K562 (cell line): ENCODE data around the gene NKAPL. TPM values are rescaled to one million over a fixed set of nuclear protein-coding genes. Genes with fewer than 3 reads are reported as not detected.

ENCODE experiments used
- CBFA2T3 ChIP-seq: fragments of 450-650 bp; IDR thresholded peaks from 2 replicates; pipeline ENCODE4 v1.6.1; 2017
- HDAC2 ChIP-seq: fragments of 450-650 bp; IDR thresholded peaks from 2 replicates; pipeline ENCODE4 v1.6.1; 2016; ENCODE audit warnings: mild to moderate bottlenecking
- HINFP ChIP-seq: fragments of 450-650 bp; conservative IDR thresholded peaks from 2 replicates; pipeline ENCODE4 v1.6.1; 2016; ENCODE audit warnings: missing genetic modification characterization, low read depth, mild to moderate bottlenecking, control low read depth, missing compliant biosample characterization
- HNRNPLL ChIP-seq: fragments of 200-400 bp; formaldehyde crosslinking; IDR thresholded peaks from 2 replicates; pipeline ENCODE4 v1.6.1; 2017; ENCODE audit warnings: low read length, low read depth, mild to moderate bottlenecking; ENCODE audit not compliant: poor library complexity, severe bottlenecking
- KDM2B ChIP-seq: fragments of 250-450 bp; sonication (Bioruptor Pico); IDR thresholded peaks from 2 replicates; pipeline ENCODE4 v1.8.0; 2021; ENCODE audit warnings: mild to moderate bottlenecking, moderate library complexity
- KLF16 ChIP-seq: IDR thresholded peaks from 2 replicates; pipeline ENCODE4 v1.6.1; 2016; ENCODE audit warnings: antibody characterized with exemption
- POLR2B ChIP-seq: fragments of 450-650 bp; IDR thresholded peaks from 2 replicates; pipeline ENCODE4 v1.6.1; 2018; ENCODE audit warnings: low read depth; ENCODE audit not compliant: partially characterized antibody
- PPARD ChIP-seq: fragments of 250-450 bp; sonication (Bioruptor Pico); IDR thresholded peaks from 2 replicates; pipeline ENCODE4 v1.8.0; 2022; ENCODE audit warnings: inconsistent platforms, mild to moderate bottlenecking, moderate library complexity
- PRDM10 ChIP-seq: fragments of 450-650 bp; IDR thresholded peaks from 2 replicates; pipeline ENCODE4 v1.6.1; 2018; ENCODE audit not compliant: partially characterized antibody
- TRIM28 ChIP-seq: fragments of 450-650 bp; IDR thresholded peaks from 2 replicates; pipeline ENCODE4 v1.6.1; 2017
- ZNF23 ChIP-seq: fragments of 250-450 bp; sonication (Bioruptor Pico); IDR thresholded peaks from 2 replicates; pipeline ENCODE4 v1.4.0; 2020; ENCODE audit warnings: mild to moderate bottlenecking
- ZNF384 ChIP-seq: IDR thresholded peaks from 2 replicates; pipeline ENCODE4 v1.6.1; 2012; ENCODE audit warnings: low read depth, low read length, improper control_type of control experiment
- ZNF830 ChIP-seq: fragments of 250-450 bp; sonication (Bioruptor Pico); IDR thresholded peaks from 2 replicates; pipeline ENCODE4 v1.5.0; 2021; ENCODE audit warnings: mild to moderate bottlenecking
- polyA plus RNA-seq, 8 experiments: library from polyadenylated mRNA; depleted of rRNA in 4 of 8; stranded (reverse) in 5 of 8; unstranded in 3 of 8; fragments of >200 nt; fragmentation: Nextera tagmentation in 2 of 8; fragmentation: Illumina TruSeq in 1 of 8; extraction: Ambion mirVana in 2 of 8; extraction: Trizol in 1 of 8; gene quantifications; 2 replicates each; pipeline versions ENCODE4 v1.2.1 to v1.2.3, GENCODE V29; 2011 to 2014; ENCODE audit warnings: inconsistent platforms in 1 of 8, missing spikeins in 1 of 8
- total RNA-seq, 7 experiments: library from RNA; depleted of rRNA in 6 of 7; stranded (reverse); fragments of >200 nt in 6 of 7; fragmentation: Illumina TruSeq in 2 of 7; extraction: Trizol in 2 of 7; gene quantifications; 2 replicates each; pipeline versions ENCODE4 v1.2.1 to v1.2.3, GENCODE V29; 2011 to 2021; ENCODE audit warnings: low replicate concordance in 1 of 7
- TF ChIP-seq, protein P1 (sequence below), 2 experiments: fragments of 450-650 bp in 1 of 2; sonication (generic) in 1 of 2; formaldehyde crosslinking in 1 of 2; IDR thresholded peaks in 1 of 2; conservative IDR thresholded peaks in 1 of 2; 2 replicates each; pipeline versions ENCODE4 v1.6.1 to v1.8.1; 2016 to 2023; ENCODE audit warnings: mild to moderate bottlenecking in 2 of 2, moderate library complexity in 2 of 2, inconsistent platforms in 1 of 2, missing genetic modification reagents in 1 of 2
- TF ChIP-seq, protein P2 (sequence below): fragments of 450-650 bp; IDR thresholded peaks from 2 replicates; pipeline ENCODE4 v1.7.1; 2018; ENCODE audit warnings: mild to moderate bottlenecking, low read depth; ENCODE audit not compliant: partially characterized antibody
- TF ChIP-seq, protein P3 (sequence below): fragments of 450-650 bp; IDR thresholded peaks from 2 replicates; pipeline ENCODE4 v1.6.1; 2016; ENCODE audit warnings: mild to moderate bottlenecking

The NKAPL gene
- total and polyA plus RNA-seq, 9 of the 15 experiments (the other 6 are each of a cell fraction or from before 2014, with no cell fraction given) = not detected

- peak; percentile 39 for TF ChIP-seq PRDM10
- TF ChIP-seq HINFP (tag) = no peak
- 0 out of 2 replicates have a peak, but pooled peaks have one; percentile 8 for TF ChIP-seq CBFA2T3
- TF ChIP-seq ZNF830 (CRISPR knock-in tag) = no peak
- TF ChIP-seq, protein P1, sequence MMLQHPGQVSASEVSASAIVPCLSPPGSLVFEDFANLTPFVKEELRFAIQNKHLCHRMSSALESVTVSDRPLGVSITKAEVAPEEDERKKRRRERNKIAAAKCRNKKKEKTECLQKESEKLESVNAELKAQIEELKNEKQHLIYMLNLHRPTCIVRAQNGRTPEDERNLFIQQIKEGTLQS (IDR thresholded peaks at IDR 0.05) = no peak
- TF ChIP-seq, protein P1 (CRISPR knock-in tag; conservative IDR thresholded peaks at IDR 0.05) = no peak; the same call in none of the 2 replicates
- no peak for TF ChIP-seq TRIM28
- no peak for TF ChIP-seq KDM2B (CRISPR knock-in tag)
- TF ChIP-seq ZNF23 (CRISPR knock-in tag) = no peak
- TF ChIP-seq ZNF384 = no peak
- TF ChIP-seq HNRNPLL = peak; percentile 95
- TF ChIP-seq, protein P2, sequence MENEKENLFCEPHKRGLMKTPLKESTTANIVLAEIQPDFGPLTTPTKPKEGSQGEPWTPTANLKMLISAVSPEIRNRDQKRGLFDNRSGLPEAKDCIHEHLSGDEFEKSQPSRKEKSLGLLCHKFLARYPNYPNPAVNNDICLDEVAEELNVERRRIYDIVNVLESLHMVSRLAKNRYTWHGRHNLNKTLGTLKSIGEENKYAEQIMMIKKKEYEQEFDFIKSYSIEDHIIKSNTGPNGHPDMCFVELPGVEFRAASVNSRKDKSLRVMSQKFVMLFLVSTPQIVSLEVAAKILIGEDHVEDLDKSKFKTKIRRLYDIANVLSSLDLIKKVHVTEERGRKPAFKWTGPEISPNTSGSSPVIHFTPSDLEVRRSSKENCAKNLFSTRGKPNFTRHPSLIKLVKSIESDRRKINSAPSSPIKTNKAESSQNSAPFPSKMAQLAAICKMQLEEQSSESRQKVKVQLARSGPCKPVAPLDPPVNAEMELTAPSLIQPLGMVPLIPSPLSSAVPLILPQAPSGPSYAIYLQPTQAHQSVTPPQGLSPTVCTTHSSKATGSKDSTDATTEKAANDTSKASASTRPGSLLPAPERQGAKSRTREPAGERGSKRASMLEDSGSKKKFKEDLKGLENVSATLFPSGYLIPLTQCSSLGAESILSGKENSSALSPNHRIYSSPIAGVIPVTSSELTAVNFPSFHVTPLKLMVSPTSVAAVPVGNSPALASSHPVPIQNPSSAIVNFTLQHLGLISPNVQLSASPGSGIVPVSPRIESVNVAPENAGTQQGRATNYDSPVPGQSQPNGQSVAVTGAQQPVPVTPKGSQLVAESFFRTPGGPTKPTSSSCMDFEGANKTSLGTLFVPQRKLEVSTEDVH = peak; percentile 47
- TF ChIP-seq KLF16 = no peak
- peak; percentile 31; the same call in 1 of the 2 replicates for TF ChIP-seq HDAC2
- no peak for TF ChIP-seq PPARD (CRISPR knock-in tag)
- peak; percentile 71 for TF ChIP-seq POLR2B
- TF ChIP-seq, protein P3, sequence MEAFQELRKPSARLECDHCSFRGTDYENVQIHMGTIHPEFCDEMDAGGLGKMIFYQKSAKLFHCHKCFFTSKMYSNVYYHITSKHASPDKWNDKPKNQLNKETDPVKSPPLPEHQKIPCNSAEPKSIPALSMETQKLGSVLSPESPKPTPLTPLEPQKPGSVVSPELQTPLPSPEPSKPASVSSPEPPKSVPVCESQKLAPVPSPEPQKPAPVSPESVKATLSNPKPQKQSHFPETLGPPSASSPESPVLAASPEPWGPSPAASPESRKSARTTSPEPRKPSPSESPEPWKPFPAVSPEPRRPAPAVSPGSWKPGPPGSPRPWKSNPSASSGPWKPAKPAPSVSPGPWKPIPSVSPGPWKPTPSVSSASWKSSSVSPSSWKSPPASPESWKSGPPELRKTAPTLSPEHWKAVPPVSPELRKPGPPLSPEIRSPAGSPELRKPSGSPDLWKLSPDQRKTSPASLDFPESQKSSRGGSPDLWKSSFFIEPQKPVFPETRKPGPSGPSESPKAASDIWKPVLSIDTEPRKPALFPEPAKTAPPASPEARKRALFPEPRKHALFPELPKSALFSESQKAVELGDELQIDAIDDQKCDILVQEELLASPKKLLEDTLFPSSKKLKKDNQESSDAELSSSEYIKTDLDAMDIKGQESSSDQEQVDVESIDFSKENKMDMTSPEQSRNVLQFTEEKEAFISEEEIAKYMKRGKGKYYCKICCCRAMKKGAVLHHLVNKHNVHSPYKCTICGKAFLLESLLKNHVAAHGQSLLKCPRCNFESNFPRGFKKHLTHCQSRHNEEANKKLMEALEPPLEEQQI = no peak
Measured at GRCh38 chr6:28281288-28282064, 22.4 kb downstream of the NKAPL start, which contains the start of gene PGBD1 (continued).
